ENCODE measurements around the gene CAPN15. TPM values are rescaled to one million over a fixed set of nuclear protein-coding genes. Genes with fewer than 3 reads are reported as not detected.

Gene CAPN15
- total RNA-seq, 6 experiments from 2014 or later: 17.3 to 34.3 (median 23.3) TPM

DNA sequence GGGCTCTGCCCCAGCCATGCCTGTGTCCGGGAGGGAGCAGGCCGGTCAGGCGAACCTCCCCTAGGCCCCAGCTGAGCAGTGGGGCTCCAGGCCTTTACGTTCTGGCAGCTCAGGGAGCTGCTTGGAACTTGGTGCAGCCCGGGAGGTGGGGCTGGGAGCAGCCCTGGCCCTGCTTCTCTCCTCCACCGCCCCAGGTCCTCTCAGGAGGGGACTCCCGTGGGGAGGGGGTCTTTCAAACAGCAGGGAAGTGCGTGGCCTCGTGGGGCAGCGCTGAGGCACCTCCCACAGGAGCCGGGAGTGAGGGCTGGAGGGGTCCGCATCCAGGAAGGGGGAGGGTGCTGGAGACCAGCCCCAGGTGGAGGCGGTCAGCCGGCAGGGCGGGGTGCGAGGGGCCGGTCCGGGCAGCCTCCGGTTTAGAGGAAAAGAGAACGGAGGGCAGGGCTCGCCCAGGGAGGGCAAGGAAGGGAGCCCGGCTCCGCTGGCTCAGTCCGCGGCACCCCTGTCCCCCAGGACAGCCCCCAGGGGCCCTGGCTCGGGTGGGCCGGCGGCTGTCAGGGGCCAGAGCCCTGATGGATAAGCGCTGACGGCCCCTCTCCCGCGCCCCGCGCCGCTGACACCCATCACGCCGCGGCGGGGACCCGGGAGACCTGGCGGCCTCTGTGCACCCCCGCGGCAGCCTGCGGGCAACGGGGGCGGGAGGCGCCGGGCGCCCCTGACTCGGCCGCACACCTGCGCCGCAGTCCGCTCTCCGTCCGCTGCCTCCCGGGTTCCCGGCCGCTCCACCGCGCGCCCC is 32.1 kb downstream of the CAPN15 start:
- Histone ChIP-seq H3K9me3 (no peaks in the 10 kb centered on the region), H3K27me3 (no peaks in the 10 kb centered on the region), H3K4me3 (no peak overlapping the region), H3K27ac (no peak overlapping the region), H3K36me3 (no peaks in the 10 kb centered on the region), H3K4me1 (peaks cover 0 to 10% (median 0%) of the 10 kb centered on the region in 4 donors)
- TF ChIP-seq, protein P1, sequence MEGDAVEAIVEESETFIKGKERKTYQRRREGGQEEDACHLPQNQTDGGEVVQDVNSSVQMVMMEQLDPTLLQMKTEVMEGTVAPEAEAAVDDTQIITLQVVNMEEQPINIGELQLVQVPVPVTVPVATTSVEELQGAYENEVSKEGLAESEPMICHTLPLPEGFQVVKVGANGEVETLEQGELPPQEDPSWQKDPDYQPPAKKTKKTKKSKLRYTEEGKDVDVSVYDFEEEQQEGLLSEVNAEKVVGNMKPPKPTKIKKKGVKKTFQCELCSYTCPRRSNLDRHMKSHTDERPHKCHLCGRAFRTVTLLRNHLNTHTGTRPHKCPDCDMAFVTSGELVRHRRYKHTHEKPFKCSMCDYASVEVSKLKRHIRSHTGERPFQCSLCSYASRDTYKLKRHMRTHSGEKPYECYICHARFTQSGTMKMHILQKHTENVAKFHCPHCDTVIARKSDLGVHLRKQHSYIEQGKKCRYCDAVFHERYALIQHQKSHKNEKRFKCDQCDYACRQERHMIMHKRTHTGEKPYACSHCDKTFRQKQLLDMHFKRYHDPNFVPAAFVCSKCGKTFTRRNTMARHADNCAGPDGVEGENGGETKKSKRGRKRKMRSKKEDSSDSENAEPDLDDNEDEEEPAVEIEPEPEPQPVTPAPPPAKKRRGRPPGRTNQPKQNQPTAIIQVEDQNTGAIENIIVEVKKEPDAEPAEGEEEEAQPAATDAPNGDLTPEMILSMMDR (IDR thresholded peaks at IDR 0.05): no peak
- no peak for TF ChIP-seq POLR2A (IDR thresholded peaks at IDR 0.05)
- 36% methylated on average over 6 of the region's 62 CpGs for WGBS (ENCODE audit: insufficient coverage, low coverage, low lambda C conversion rate, missing lambda C conversion rate)
- ATAC-seq (no peak), DNase-seq (no peak)
- intact Hi-C loops (cut with DNase I): no loop called here

DNA sequence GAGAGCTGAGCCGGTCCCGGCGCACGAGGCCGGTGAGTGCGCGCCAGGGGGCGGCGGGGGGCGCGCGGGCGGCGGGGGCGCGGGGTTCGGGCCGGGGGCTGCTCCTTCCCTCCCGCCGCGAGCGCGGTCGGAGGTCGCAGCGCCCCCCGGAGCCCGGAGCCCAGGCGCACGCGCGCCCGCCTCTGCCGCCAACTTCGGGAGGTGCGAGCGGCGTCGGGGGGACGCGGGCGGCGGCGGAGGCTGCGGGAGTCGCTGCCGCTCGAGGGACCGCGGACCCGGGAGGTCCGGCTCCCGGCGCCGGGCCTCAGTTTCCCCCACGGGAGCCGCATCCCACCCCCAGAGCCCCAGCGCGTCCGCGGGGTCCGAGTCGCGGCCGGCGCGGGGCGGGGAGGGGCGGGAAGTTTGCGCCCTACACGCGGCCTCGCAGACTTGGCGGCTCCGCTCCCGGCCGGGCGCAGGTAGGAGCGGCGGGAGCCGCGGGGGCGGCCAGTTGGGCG is 32.7 kb downstream of the CAPN15 start, which contains the start of gene PRR35:
Gene PRR35, plus strand, starts transcription at position 191 of the 497 bp plus-strand sequence. CDS start 2,901 bp downstream, outside the sequence.
- no peaks in the 10 kb centered on the region for H3K9me3 ChIP-seq
- no peak for TF ChIP-seq POLR2A (IDR thresholded peaks at IDR 0.05)
- TF ChIP-seq, protein P1 (IDR thresholded peaks at IDR 0.05): no peak
- H3K4me3 ChIP-seq: no peak within 1 kb of the TSS
- H3K27ac ChIP-seq: no peak within 1 kb of the TSS
- ATAC-seq: no peak
- WGBS (ENCODE audit: insufficient coverage, low coverage, low lambda C conversion rate, missing lambda C conversion rate): no CpG with 5 or more reads among the region's 84 CpGs
- no peak for DNase-seq
- intact Hi-C loops (cut with DNase I): no loop called here
- no peaks in the 10 kb centered on the region for H3K27me3 ChIP-seq
- no peaks in the 10 kb centered on the region for H3K36me3 ChIP-seq
- peaks cover 0 to 10% (median 0%) of the 10 kb centered on the region in 4 donors for H3K4me1 ChIP-seq

DNA sequence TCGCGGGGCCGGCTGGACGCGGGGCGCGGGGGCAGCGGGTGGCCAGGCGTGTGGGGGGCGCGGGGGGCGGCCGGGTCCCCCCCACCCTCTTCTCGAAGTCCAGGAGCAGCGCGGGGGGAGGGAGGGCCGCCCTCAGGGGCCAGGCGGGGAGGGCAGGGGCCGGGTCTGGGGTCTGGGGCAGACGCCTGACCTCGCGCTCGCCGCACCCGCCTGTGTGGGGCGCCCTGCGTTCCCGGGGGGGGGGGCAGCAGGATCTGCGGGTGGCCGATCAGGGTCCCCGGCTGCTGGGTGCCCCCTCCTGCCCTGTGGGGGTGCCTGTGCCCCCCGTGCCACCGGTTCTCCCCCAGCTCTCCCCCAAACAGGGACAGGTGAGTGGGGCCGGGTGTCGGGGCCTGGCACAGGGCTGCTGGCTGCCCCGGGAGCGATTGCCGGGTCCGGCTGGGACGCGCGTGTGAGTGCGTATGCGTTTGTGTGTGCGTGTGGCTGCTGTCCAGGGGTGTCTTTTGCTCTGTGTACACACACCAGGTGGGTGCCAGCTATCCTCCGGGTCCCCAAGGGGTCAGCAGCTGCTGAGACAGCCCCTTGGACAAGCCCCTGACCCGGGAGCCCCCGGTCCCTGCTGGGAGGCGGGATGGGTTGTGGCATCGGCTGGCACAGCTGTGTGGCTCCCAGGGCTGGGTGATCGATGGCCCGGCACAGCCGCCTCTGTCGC is 33.3 kb downstream of the CAPN15 start:
- Histone ChIP-seq H3K36me3 (no peaks in the 10 kb centered on the region), H3K4me1 (peaks cover 0 to 10% (median 0%) of the 10 kb centered on the region in 4 donors), H3K4me3 (no peak overlapping the region), H3K27me3 (no peaks in the 10 kb centered on the region), H3K9me3 (no peaks in the 10 kb centered on the region), H3K27ac (no peak overlapping the region)
- 5% methylated on average over 4 of the region's 54 CpGs for WGBS (ENCODE audit: insufficient coverage, low coverage, low lambda C conversion rate, missing lambda C conversion rate)
- intact Hi-C loops (cut with DNase I): no loop called here
- no peak for DNase-seq
- no peak for ATAC-seq
- no peak for TF ChIP-seq POLR2A (IDR thresholded peaks at IDR 0.05)
- TF ChIP-seq, protein P1 (IDR thresholded peaks at IDR 0.05): no peak

DNA sequence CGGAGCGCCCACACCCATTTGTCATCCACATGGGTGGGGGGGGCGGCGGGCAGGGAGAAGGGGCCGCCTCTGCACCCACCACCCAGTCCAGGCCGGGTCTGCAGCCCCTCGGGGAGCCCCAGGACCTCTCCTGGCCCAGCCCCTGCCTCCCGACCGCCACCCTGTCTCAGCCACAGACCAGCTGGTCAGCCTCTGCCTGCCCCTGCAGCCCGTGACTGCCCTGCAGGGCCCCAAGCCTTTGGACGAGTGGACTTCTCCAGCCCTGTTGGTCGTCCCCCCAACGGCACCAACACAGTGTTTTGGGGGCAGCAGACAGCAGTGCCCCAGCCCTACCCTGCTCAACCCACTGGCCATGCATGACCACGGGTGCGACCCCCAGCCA is 33.9 kb downstream of the CAPN15 start:
- ATAC-seq: no peak
- H3K27me3 ChIP-seq: no peaks in the 10 kb centered on the region
- intact Hi-C loops (cut with DNase I): no loop called here

More for the DNA sequence above, 33.9 kb downstream of the CAPN15 start:
- Histone ChIP-seq H3K4me3 (no peak overlapping the region), H3K4me1 (peaks cover 0 to 10% (median 0%) of the 10 kb centered on the region in 4 donors), H3K9me3 (no peaks in the 10 kb centered on the region), H3K27ac (no peak overlapping the region), H3K36me3 (no peaks in the 10 kb centered on the region)
- DNase-seq: no peak
- TF ChIP-seq, protein P1 (IDR thresholded peaks at IDR 0.05): no peak
- TF ChIP-seq POLR2A (IDR thresholded peaks at IDR 0.05): no peak
- WGBS (ENCODE audit: insufficient coverage, low coverage, low lambda C conversion rate, missing lambda C conversion rate): 100% methylated on average over 2 of the region's 15 CpGs

All from right lobe of liver (tissue), 6 donors.